Heart left ventricle (tissue), 16 donors: ENCODE data around the gene PCDHGC3. TPM values are rescaled to one million over a fixed set of nuclear protein-coding genes. Genes with fewer than 3 reads are reported as not detected.

Experiments
- ATAC-seq, 4 donors: fragments of 200-7000 bp; cut with Tn5 transposase; one replicate each; pipeline ENCODE4 v1.9.1; 2020 to 2022; ENCODE audit warnings: moderate library complexity in 4 of 4, mild to moderate bottlenecking in 3 of 4, moderate number of reproducible peaks in 1 of 4
- DNase-seq, 5 donors: peaks; one replicate each; pipeline ENCODE4 v3.0.0-alpha.2; 2020
- H3K27ac ChIP-seq, 12 donors: fragments of 200-600 bp; sonication (generic) in 4 of 12; one replicate each; pipeline versions ENCODE4 v1.5.0 to v1.8.0; 2016 to 2022; ENCODE audit warnings: mild to moderate bottlenecking in 2 of 12
- H3K27me3 ChIP-seq, 9 donors: fragments of 200-600 bp; sonication (generic) in 2 of 9; one replicate each; pipeline versions ENCODE4 v1.5.1 to v1.8.0; 2016 to 2022; ENCODE audit warnings: mild to moderate bottlenecking in 3 of 9
- H3K36me3 ChIP-seq, 9 donors: fragments of 200-600 bp; sonication (generic) in 2 of 9; one replicate each; pipeline versions ENCODE4 v1.5.0 to v1.8.0; 2018 to 2022; ENCODE audit warnings: mild to moderate bottlenecking in 2 of 9
- H3K4me1 ChIP-seq, 12 donors: fragments of 200-600 bp; sonication (generic) in 4 of 12; one replicate each; pipeline versions ENCODE4 v1.5.0 to v1.8.0; 2016 to 2022; ENCODE audit warnings: mild to moderate bottlenecking in 3 of 12
- H3K4me3 ChIP-seq, 12 donors: fragments of 200-600 bp; sonication (generic) in 4 of 12; one replicate each; pipeline versions ENCODE4 v1.5.0 to v1.8.0; 2017 to 2022; ENCODE audit warnings: mild to moderate bottlenecking in 9 of 12, moderate library complexity in 4 of 12
- H3K9me3 ChIP-seq, 12 donors: fragments of 200-600 bp; sonication (generic) in 4 of 12; one replicate each; pipeline versions ENCODE4 v1.5.0 to v1.8.0; 2016 to 2022; ENCODE audit warnings: mild to moderate bottlenecking in 1 of 12
- CTCF ChIP-seq, 12 donors: fragments of 200-600 bp; sonication (generic) in 4 of 12; IDR thresholded peaks; one replicate each; pipeline versions ENCODE4 v1.5.0 to v1.8.0; 2018 to 2022; ENCODE audit warnings: antibody characterized with exemption in 12 of 12, mild to moderate bottlenecking in 5 of 12
- POLR2A ChIP-seq, 2 donors: fragments of 450-650 bp; IDR thresholded peaks; one replicate each; pipeline ENCODE4 v1.6.1; 2017; ENCODE audit warnings: antibody characterized with exemption in 2 of 2, mild to moderate bottlenecking in 2 of 2, moderate library complexity in 2 of 2
- WGBS, 4 donors: extraction: QIAGEN DNeasy Blood & Tissue Kit in 2 of 4; methylation state at CpG; one replicate each; pipeline versions ENCODE4 v1.1.5 to v1.1.7; 2013 to 2018; 5-methylcytosine and 5-hydroxymethylcytosine counted together
- intact Hi-C, 10 donors: fragments of 100-400 bp; cut with DNase I; formaldehyde crosslinking; loops; one replicate each; pipeline versions ENCODE4 v1.11.1 to v1.14.2; 2022
- polyA plus RNA-seq, 2 donors: library from polyadenylated mRNA; stranded (reverse); fragments of 200-250 nt; gene quantifications; one replicate each; pipeline ENCODE4 v1.2.3, GENCODE V29; 2013
- total RNA-seq, 9 donors: library from RNA; depleted of rRNA in 2 of 9; stranded (reverse); fragments of >200 nt in 2 of 9; fragmentation: NEBNext Ultra II Directional in 3 of 9; extraction: Animal tissue kit (Norgen Biotek cat#: 25700) in 3 of 9; gene quantifications; one replicate each; pipeline versions ENCODE4 v1.1.0 to v1.2.4, GENCODE V29; 2016 to 2023
- donor health status: ischemic (EF 13 %, LVEDD 7.1; RV severe dilation, severe dysfunction).
- donor health status: healthy with polysubstance abuse.
- donor health status: DM: no; HTN: yes; CAD: no.
- donor health status: DM: no; HTN: no; CAD: no.
- donor health status: ischemic (EF 25% LVEDD 6.9; RV normal size, moderate dysfunction).
- donor health status: ischemic (EF 25% LVEDD 5.7; RV mildly dilated, moderate dysfunction).
- donor health status: healthy.
- donor health status: DM: yes; HTN: yes; CAD: no.
- donor health status: ischemic (EF 35%, LVEDD 5.7; RV mildly dilated, moderate dysfunction).
- donor health status: nonischemic (EF 11% LVEDD 7.7; RV severe dilation, severe dysfunction).
- donor health status: DM: yes; HTN: yes; CAD: no.
- donor health status: PGD.
- donor health status: ischemic (EF 29% LVEDD 5.4; RV normal size, mild dysfunction).
- donor health status: nonischemic (EF 23%, LVEDD 6.1; RV moderate dilation, normal function).

The PCDHGC3 gene
- total and polyA plus RNA-seq, 11 donors = 12.3 to 34.8 (median 23.3) TPM

- intact Hi-C loops = loop anchor here in 6 of 10 donors (5.0 kb wide), 3 partner anchors 34 to 89 kb away; partner anchors contain the start of genes PCDHGC3 (in 5 of the 6) and PCDHGA11 (in 1 of the 6)
- H3K9me3 ChIP-seq = no peaks in the 10 kb centered on the region
- ATAC-seq = no peak
- H3K4me3 ChIP-seq = no peak overlapping the region
- no peaks in the 10 kb centered on the region for H3K27me3 ChIP-seq
- H3K36me3 ChIP-seq = peaks cover 0 to 43% (median 37%) of the 10 kb centered on the region in 9 donors
- peaks cover 18 to 83% (median 67%) of the 10 kb centered on the region in 12 donors for H3K4me1 ChIP-seq
- no peak for DNase-seq
- 92 to 96% (median 96%) methylated on average over 14 of the region's 14 CpGs for WGBS, 4 donors
- TF ChIP-seq POLR2A (IDR thresholded peaks at IDR 0.05) = no peak
- no peak for TF ChIP-seq CTCF (IDR thresholded peaks at IDR 0.05)
- H3K27ac ChIP-seq = peak overlapping the region in 2 of 12 donors; percentile 85 to 94
Measured at GRCh38 chr5:141510850-141511601, 35.3 kb downstream of the PCDHGC3 start.

GRCh38 chr5:141511771-141512325 lies 36.1 kb downstream of the PCDHGC3 start:
- TF ChIP-seq CTCF (IDR thresholded peaks at IDR 0.05) (no peak), POLR2A (IDR thresholded peaks at IDR 0.05) (no peak)

DNA sequence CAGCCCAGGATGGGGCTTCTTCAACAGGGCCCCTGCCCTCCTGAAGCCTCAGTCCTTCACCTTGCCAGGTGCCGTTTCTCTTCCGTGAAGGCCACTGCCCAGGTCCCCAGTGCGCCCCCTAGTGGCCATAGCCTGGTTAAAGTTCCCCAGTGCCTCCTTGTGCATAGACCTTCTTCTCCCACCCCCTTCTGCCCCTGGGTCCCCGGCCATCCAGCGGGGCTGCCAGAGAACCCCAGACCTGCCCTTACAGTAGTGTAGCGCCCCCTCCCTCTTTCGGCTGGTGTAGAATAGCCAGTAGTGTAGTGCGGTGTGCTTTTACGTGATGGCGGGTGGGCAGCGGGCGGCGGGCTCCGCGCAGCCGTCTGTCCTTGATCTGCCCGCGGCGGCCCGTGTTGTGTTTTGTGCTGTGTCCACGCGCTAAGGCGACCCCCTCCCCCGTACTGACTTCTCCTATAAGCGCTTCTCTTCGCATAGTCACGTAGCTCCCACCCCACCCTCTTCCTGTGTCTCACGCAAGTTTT lies 36.7 kb downstream of the PCDHGC3 start:
- 10 to 36% (median 27%) methylated on average over 26 to 28 of the region's 28 CpGs for WGBS, 4 donors

More at GRCh38 chr5:141511771-141512325, 36.1 kb downstream of the PCDHGC3 start:
- peak overlapping the region in 11 of 12 donors; percentile 79 to 96 (median 91) for H3K27ac ChIP-seq
- no peaks in the 10 kb centered on the region for H3K27me3 ChIP-seq
- no peaks in the 10 kb centered on the region for H3K9me3 ChIP-seq
- DNase-seq (no peak), ATAC-seq (no peak)
- H3K36me3 ChIP-seq = peaks cover 0 to 44% (median 38%) of the 10 kb centered on the region in 9 donors
- intact Hi-C loops = loop anchor here in 6 of 10 donors (5.0 kb wide), 3 partner anchors 35 to 90 kb away; partner anchors contain the start of genes PCDHGC3 (in 5 of the 6) and PCDHGA11 (in 1 of the 6)
- WGBS, 4 donors = 71 to 74% (median 73%) methylated on average over 4 of the region's 4 CpGs
- peak overlapping the region in 2 of 12 donors; percentile 54 to 66 for H3K4me3 ChIP-seq
- H3K4me1 ChIP-seq = peaks cover 16 to 85% (median 70%) of the 10 kb centered on the region in 12 donors

More for the DNA sequence above, 36.7 kb downstream of the PCDHGC3 start:
- H3K4me1 ChIP-seq = peaks cover 14 to 85% (median 69%) of the 10 kb centered on the region in 12 donors
- H3K27ac ChIP-seq = peak overlapping the region in 11 of 12 donors; percentile 79 to 96 (median 91)
- peaks cover 0 to 50% (median 38%) of the 10 kb centered on the region in 9 donors for H3K36me3 ChIP-seq
- intact Hi-C loops = loop anchor here in 6 of 10 donors (5.0 kb wide), 3 partner anchors 35 to 90 kb away; partner anchors contain the start of genes PCDHGC3 (in 5 of the 6) and PCDHGA11 (in 1 of the 6)
- no peaks in the 10 kb centered on the region for H3K9me3 ChIP-seq
- no peaks in the 10 kb centered on the region for H3K27me3 ChIP-seq
- H3K4me3 ChIP-seq = peak overlapping the region; percentile 33 to 67 (median 60)
- ATAC-seq (peak; percentile 4 to 25 (median 10)), DNase-seq (peak; percentile 78 to 89 (median 83))
- TF ChIP-seq POLR2A (IDR thresholded peaks at IDR 0.05) = no peak
- TF ChIP-seq CTCF (IDR thresholded peaks at IDR 0.05) = peak; percentile 72 to 91 (median 85)
